Activated CD4-positive, alpha-beta T cell treated with anti-CD3 and anti-CD28 coated beads for 36 hours (primary cell): ENCODE measurements around the gene RPLP2. TPM values are rescaled to one million over a fixed set of nuclear protein-coding genes. Genes with fewer than 3 reads are reported as not detected.

Experiments
- ATAC-seq: fragments of 200-7000 bp; cut with Tn5 transposase; one replicate; pipeline ENCODE4 v1.10.0; 2021; ENCODE audit warnings: mild to moderate bottlenecking, moderate library complexity
- CTCF ChIA-PET: fragments of 350-600 bp; sonication (Branson Sonifier 250); formaldehyde crosslinking; loops from one replicate; lab custom pipeline; 2021; ENCODE audit warnings: antibody characterized with exemption; lab: Charles Lee
- POLR2A ChIA-PET: fragments of 350-600 bp; sonication (Branson Sonifier 250); formaldehyde crosslinking; loops from one replicate; lab custom pipeline; 2021; ENCODE audit warnings: antibody characterized with exemption, inconsistent platforms; lab: Charles Lee
- DNase-seq: peaks from one replicate; pipeline ENCODE4 v3.0.0-alpha.2; 2020
- H3K27ac Mint-ChIP-seq: one replicate; pipeline ENCODE4 v1.8.0; 2021; ENCODE audit warnings: mixed read lengths
- H3K27me3 Mint-ChIP-seq: one replicate; pipeline ENCODE4 v1.8.0; 2021; ENCODE audit warnings: mixed read lengths
- H3K36me3 Mint-ChIP-seq: one replicate; pipeline ENCODE4 v1.8.0; 2021; ENCODE audit warnings: low read depth, mixed read lengths
- H3K4me1 Mint-ChIP-seq: one replicate; pipeline ENCODE4 v1.8.0; 2021; ENCODE audit warnings: mixed read lengths
- H3K4me3 Mint-ChIP-seq: one replicate; pipeline ENCODE4 v1.8.0; 2021; ENCODE audit warnings: mild to moderate bottlenecking, moderate library complexity, mixed read lengths
- H3K9me3 Mint-ChIP-seq: one replicate; pipeline ENCODE4 v1.8.0; 2021; ENCODE audit warnings: low read depth, mixed read lengths
- intact Hi-C, 2 experiments: fragments of 100-400 bp; cut with DNase I in 1 of 2; cut with micrococcal nuclease in 1 of 2; formaldehyde crosslinking; loops; one replicate each; pipeline versions ENCODE4 v1.14.2 to v1.15.1; 2022 to 2024; cut with DNase I, micrococcal nuclease
- total RNA-seq, 2 experiments: library from RNA; stranded (reverse); gene quantifications; one replicate each; pipeline ENCODE4 v1.2.3, GENCODE V29; 2021

RPLP2 gene
- total RNA-seq: 1,000 to 10,000 TPM; 2,132 to 3,230 TPM

- intact Hi-C loops: loop anchor here (1.0 to 2.0 kb wide), 16 partner anchors 10 to 602 kb away; partner anchors contain the start of genes POLR2L (in 2 of the 2), TSPAN4 (in 2 of the 2), AP2A2 (in 1 of the 2) and BET1L (in 1 of the 2)
- Mint-ChIP-seq H3K27ac (peak within 1 kb of the TSS; percentile 97), H3K36me3 (peaks cover 35% of the 10 kb centered on the region), H3K4me1 (peaks cover 30% of the 10 kb centered on the region), H3K27me3 (no peaks in the 10 kb centered on the region), H3K9me3 (no peaks in the 10 kb centered on the region), H3K4me3 (peak within 1 kb of the TSS; percentile 94)
- CTCF ChIA-PET: interaction anchor here (0.8 to 1.2 kb wide), 3 partner anchors 10 to 32 kb away, joined by 3 read pairs; partner anchors contain the start of gene PNPLA2
- peak; percentile 86 for ATAC-seq
- DNase-seq: peak; percentile 99
- POLR2A ChIA-PET: interaction anchor here (1.4 to 2.0 kb wide), 2 partner anchors 10 to 13 kb away, joined by 10 to 24 read pairs; partner anchors contain the start of gene PNPLA2
These were observed at the start of gene RPLP2 for GRCh38 chr11:809287-810039. Gene RPLP2, plus strand, starts transcription at chr11:809967. Its CDS starts 268 bp downstream, at chr11:810235.

GRCh38 chr11:760236-760635 is 49.5 kb upstream of the RPLP2 start:
- Mint-ChIP-seq H3K4me3 (no peak overlapping the region), H3K9me3 (no peaks in the 10 kb centered on the region), H3K27ac (no peak overlapping the region), H3K27me3 (no peaks in the 10 kb centered on the region), H3K36me3 (peaks cover 43% of the 10 kb centered on the region), H3K4me1 (peaks cover 7% of the 10 kb centered on the region)
- CTCF ChIA-PET: interaction anchor here (1.0 to 2.0 kb wide), 2 partner anchors 23 to 33 kb away, joined by 3 to 6 read pairs; no protein-coding TSS in a partner anchor
- ATAC-seq: no peak
- DNase-seq: no peak
- POLR2A ChIA-PET: interaction anchor here (0.6 kb wide), 2 partner anchors 17 to 44 kb away, joined by 3 to 4 read pairs; no protein-coding TSS in a partner anchor
- intact Hi-C loops: no loop called here

GRCh38 chr11:761526-762108 is 48.1 kb upstream of the RPLP2 start:
- no peak overlapping the region for H3K27ac Mint-ChIP-seq
- DNase-seq (no peak), ATAC-seq (no peak)
- CTCF ChIA-PET: interaction anchor here (0.6 kb wide), 1 partner anchor 195 kb away, joined by 3 read pairs; no protein-coding TSS in a partner anchor
- intact Hi-C loops: no loop called here
- no peak overlapping the region for H3K4me3 Mint-ChIP-seq
- no peaks in the 10 kb centered on the region for H3K27me3 Mint-ChIP-seq
- POLR2A ChIA-PET: interaction anchor here (0.5 kb wide), 1 partner anchor 16 kb away, joined by 4 read pairs; no protein-coding TSS in a partner anchor
- no peaks in the 10 kb centered on the region for H3K9me3 Mint-ChIP-seq
- peaks cover 11% of the 10 kb centered on the region for H3K4me1 Mint-ChIP-seq
- peaks cover 43% of the 10 kb centered on the region for H3K36me3 Mint-ChIP-seq

- intact Hi-C loops: no loop called here
- Mint-ChIP-seq H3K36me3 (peaks cover 40% of the 10 kb centered on the region), H3K9me3 (no peaks in the 10 kb centered on the region), H3K4me1 (peaks cover 17% of the 10 kb centered on the region), H3K27ac (no peak overlapping the region), H3K27me3 (no peaks in the 10 kb centered on the region), H3K4me3 (no peak overlapping the region)
- peak; percentile 28 for ATAC-seq
- ChIA-PET CTCF (interaction anchor here (0.5 kb wide), 1 partner anchor 97 kb away, joined by 4 read pairs; no protein-coding TSS in a partner anchor), POLR2A (no interaction called here)
- DNase-seq: peak; percentile 48
These were observed 47.2 kb upstream of the RPLP2 start for GRCh38 chr11:762421-763072.

- peaks cover 17% of the 10 kb centered on the region for H3K4me1 Mint-ChIP-seq
- ChIA-PET CTCF (interaction anchor here (0.5 to 1.3 kb wide), 2 partner anchors 14 to 98 kb away, joined by 4 read pairs; no protein-coding TSS in a partner anchor), POLR2A (no interaction called here)
- ATAC-seq (no peak), DNase-seq (no peak)
- H3K27me3 Mint-ChIP-seq: no peaks in the 10 kb centered on the region
- H3K9me3 Mint-ChIP-seq: no peaks in the 10 kb centered on the region
- H3K27ac Mint-ChIP-seq: no peak overlapping the region
- intact Hi-C loops: no loop called here
- H3K4me3 Mint-ChIP-seq: no peak overlapping the region
- H3K36me3 Mint-ChIP-seq: peaks cover 40% of the 10 kb centered on the region
These were observed 46.7 kb upstream of the RPLP2 start for GRCh38 chr11:763073-763463.

GRCh38 chr11:763549-764321 is 46.0 kb upstream of the RPLP2 start:
- no peak for ATAC-seq
- no peak overlapping the region for H3K27ac Mint-ChIP-seq
- CTCF ChIA-PET: interaction anchor here (0.6 to 1.3 kb wide), 6 partner anchors 12 to 286 kb away, joined by 3 to 4 read pairs (median 4); no protein-coding TSS in a partner anchor
- peaks cover 38% of the 10 kb centered on the region for H3K36me3 Mint-ChIP-seq
- H3K4me3 Mint-ChIP-seq: no peak overlapping the region
- intact Hi-C loops: no loop called here
- H3K9me3 Mint-ChIP-seq: no peaks in the 10 kb centered on the region
- POLR2A ChIA-PET: interaction anchor here (0.6 kb wide), 1 partner anchor 63 kb away, joined by 5 read pairs; no protein-coding TSS in a partner anchor
- H3K4me1 Mint-ChIP-seq: peaks cover 17% of the 10 kb centered on the region
- H3K27me3 Mint-ChIP-seq: no peaks in the 10 kb centered on the region
- DNase-seq: no peak

GRCh38 chr11:764322-765024 is 45.3 kb upstream of the RPLP2 start:
- intact Hi-C loops: no loop called here
- H3K36me3 Mint-ChIP-seq: peaks cover 35% of the 10 kb centered on the region
- no peak for ATAC-seq
- H3K9me3 Mint-ChIP-seq: no peaks in the 10 kb centered on the region
- H3K4me3 Mint-ChIP-seq: no peak overlapping the region
- DNase-seq: no peak
- H3K27me3 Mint-ChIP-seq: no peaks in the 10 kb centered on the region
- no peak overlapping the region for H3K27ac Mint-ChIP-seq
- ChIA-PET CTCF (interaction anchor here (0.6 to 1.3 kb wide), 5 partner anchors 12 to 286 kb away, joined by 3 to 4 read pairs (median 3); no protein-coding TSS in a partner anchor), POLR2A (no interaction called here)
- peaks cover 17% of the 10 kb centered on the region for H3K4me1 Mint-ChIP-seq

GRCh38 chr11:765025-765801 is 44.6 kb upstream of the RPLP2 start:
- no peaks in the 10 kb centered on the region for H3K27me3 Mint-ChIP-seq
- POLR2A ChIA-PET: no interaction called here
- peaks cover 31% of the 10 kb centered on the region for H3K36me3 Mint-ChIP-seq
- no peaks in the 10 kb centered on the region for H3K9me3 Mint-ChIP-seq
- DNase-seq: peak; percentile 77
- intact Hi-C loops: no loop called here
- peak; percentile 66 for ATAC-seq
- CTCF ChIA-PET: interaction anchor here (0.7 to 1.3 kb wide), 4 partner anchors 9 to 133 kb away, joined by 3 read pairs; partner anchors contain the start of gene TMEM80
- no peak overlapping the region for H3K27ac Mint-ChIP-seq
- peaks cover 12% of the 10 kb centered on the region for H3K4me1 Mint-ChIP-seq
- H3K4me3 Mint-ChIP-seq: no peak overlapping the region

GRCh38 chr11:765802-766091 is 44.0 kb upstream of the RPLP2 start:
- DNase-seq (no peak), ATAC-seq (no peak)
- H3K36me3 Mint-ChIP-seq: peaks cover 33% of the 10 kb centered on the region
- ChIA-PET CTCF (interaction anchor here (0.7 to 1.3 kb wide), 5 partner anchors 10 to 557 kb away, joined by 3 read pairs; partner anchors contain the start of gene TMEM80), POLR2A (no interaction called here)
- intact Hi-C loops: no loop called here
- H3K27ac Mint-ChIP-seq: no peak overlapping the region
- H3K4me3 Mint-ChIP-seq: no peak overlapping the region
- no peaks in the 10 kb centered on the region for H3K9me3 Mint-ChIP-seq
- H3K27me3 Mint-ChIP-seq: no peaks in the 10 kb centered on the region
- peaks cover 10% of the 10 kb centered on the region for H3K4me1 Mint-ChIP-seq
